Common myeloid progenitor, CD34-positive (primary cell): ENCODE measurements around the gene TBC1D1.

ENCODE experiments used
- CTCF ChIA-PET: fragments of 350-600 bp; sonication (Branson Sonifier 250); formaldehyde crosslinking; loops from one replicate; lab custom pipeline; 2021; ENCODE audit warnings: antibody characterized with exemption; lab: Charles Lee
- POLR2A ChIA-PET: fragments of 350-600 bp; sonication (Branson Sonifier 250); formaldehyde crosslinking; loops from one replicate; lab custom pipeline; 2021; ENCODE audit warnings: antibody characterized with exemption; lab: Charles Lee
- DNase-seq, 3 donors: peaks; one replicate each; pipeline versions ENCODE4 v3.0.0 to v3.0.0-alpha.2; 2013
- H3K27ac ChIP-seq, 2 experiments: 1 replicate in 1 of 2; 2 replicates in 1 of 2; pipeline ENCODE4 v1.7.0; 2013; ENCODE audit warnings: inconsistent platforms in 2 of 2, low read length in 2 of 2, mild to moderate bottlenecking in 2 of 2, low read depth in 1 of 2, moderate library complexity in 1 of 2; ENCODE audit not compliant: severe bottlenecking in 2 of 2, insufficient read depth in 1 of 2, poor library complexity in 1 of 2
- H3K27me3 ChIP-seq, 5 experiments: replicated peaks in 2 of 5; 1 replicate in 3 of 5; 2 replicates in 2 of 5; pipeline versions ENCODE4 v1.6.1 to v1.7.0; 2013; ENCODE audit warnings: low read length in 4 of 5, mild to moderate bottlenecking in 2 of 5, moderate library complexity in 2 of 5, inconsistent platforms in 1 of 5; ENCODE audit not compliant: insufficient read depth in 5 of 5, control insufficient read depth in 4 of 5
- H3K36me3 ChIP-seq, 4 experiments: 1 replicate in 2 of 4; 2 replicates in 2 of 4; pipeline versions ENCODE4 v1.6.1 to v1.7.0; 2013; ENCODE audit warnings: low read length in 3 of 4, control low read depth in 1 of 4, mild to moderate bottlenecking in 1 of 4; ENCODE audit not compliant: control insufficient read depth in 4 of 4, insufficient read depth in 4 of 4
- H3K4me1 ChIP-seq, 4 experiments: 1 replicate in 3 of 4; 2 replicates in 1 of 4; pipeline versions ENCODE4 v1.6.1 to v1.7.1; 2013; ENCODE audit warnings: low read length in 3 of 4, mild to moderate bottlenecking in 3 of 4, control low read depth in 1 of 4, inconsistent platforms in 1 of 4, moderate library complexity in 1 of 4; ENCODE audit not compliant: control insufficient read depth in 4 of 4, insufficient read depth in 4 of 4; ENCODE audit errors: control extremely low read depth in 1 of 4
- H3K4me3 ChIP-seq, 7 experiments: 1 replicate in 4 of 7; 2 replicates in 3 of 7; pipeline versions ENCODE4 v1.5.1 to v1.7.0; 2013; ENCODE audit warnings: mild to moderate bottlenecking in 7 of 7, low read length in 6 of 7, moderate library complexity in 6 of 7, inconsistent platforms in 2 of 7, low read depth in 2 of 7, control low read depth in 1 of 7; ENCODE audit not compliant: insufficient read depth in 4 of 7, control insufficient read depth in 1 of 7; ENCODE audit errors: extremely low read depth in 1 of 7
- H3K9me3 ChIP-seq, 5 experiments: 1 replicate in 4 of 5; 2 replicates in 1 of 5; pipeline versions ENCODE4 v1.6.1 to v1.7.1; 2013; ENCODE audit warnings: low read length in 4 of 5, mild to moderate bottlenecking in 2 of 5, inconsistent platforms in 1 of 5, low read depth in 1 of 5, moderate library complexity in 1 of 5; ENCODE audit not compliant: control insufficient read depth in 4 of 5, insufficient read depth in 2 of 5; ENCODE audit errors: control extremely low read depth in 1 of 5
- WGBS: methylation state at CpG from one replicate; pipeline ENCODE4 v1.1.5; 2013; ENCODE audit not compliant: insufficient coverage; 5-methylcytosine and 5-hydroxymethylcytosine counted together

Gene TBC1D1

GRCh38 chr4:38084877-38085711, 194.2 kb downstream of the TBC1D1 start:
- H3K27me3 ChIP-seq: no peaks in the 10 kb centered on the region
- no peak overlapping the region for H3K4me3 ChIP-seq
- peaks cover 7 to 18% (median 13%) of the 10 kb centered on the region in 4 experiments for H3K4me1 ChIP-seq
- no peak for DNase-seq
- POLR2A ChIA-PET: no interaction called here
- CTCF ChIA-PET: no interaction called here
- H3K27ac ChIP-seq: no peak overlapping the region
- 63% methylated on average over 11 of the region's 13 CpGs for WGBS
- no peaks in the 10 kb centered on the region for H3K9me3 ChIP-seq
- H3K36me3 ChIP-seq: peaks cover 0 to 18% (median 3%) of the 10 kb centered on the region in 4 experiments

GRCh38 chr4:38085751-38086150, 194.9 kb downstream of the TBC1D1 start:
- Histone ChIP-seq H3K36me3 (peaks cover 0 to 19% (median 3%) of the 10 kb centered on the region in 4 experiments), H3K9me3 (no peaks in the 10 kb centered on the region), H3K27me3 (no peaks in the 10 kb centered on the region), H3K27ac (no peak overlapping the region), H3K4me3 (no peak overlapping the region), H3K4me1 (peaks cover 8 to 22% (median 13%) of the 10 kb centered on the region in 4 experiments)
- no peak for DNase-seq
- POLR2A ChIA-PET: no interaction called here
- 89% methylated on average over 3 of the region's 4 CpGs for whole genome bisulfite sequencing
- CTCF ChIA-PET: interaction anchor here (1.4 to 2.4 kb wide), 2 partner anchors 8 to 91 kb away, joined by 3 to 10 read pairs; no protein-coding TSS in a partner anchor

GRCh38 chr4:38086151-38086848, 195.4 kb downstream of the TBC1D1 start:
- peaks cover 10 to 27% (median 17%) of the 10 kb centered on the region in 4 experiments for H3K4me1 ChIP-seq
- H3K27ac ChIP-seq: no peak overlapping the region
- no peaks in the 10 kb centered on the region for H3K27me3 ChIP-seq
- H3K9me3 ChIP-seq: no peaks in the 10 kb centered on the region
- peaks cover 0 to 19% (median 6%) of the 10 kb centered on the region in 4 experiments for H3K36me3 ChIP-seq
- POLR2A ChIA-PET: interaction anchor here (0.5 kb wide), 1 partner anchor 646 kb away, joined by 3 read pairs; no protein-coding TSS in a partner anchor
- no peak for DNase-seq
- no peak overlapping the region for H3K4me3 ChIP-seq
- 98% methylated on average over 8 of the region's 9 CpGs for WGBS
- CTCF ChIA-PET: interaction anchor here (1.4 to 2.4 kb wide), 2 partner anchors 9 to 90 kb away, joined by 3 to 10 read pairs; no protein-coding TSS in a partner anchor

DNA sequence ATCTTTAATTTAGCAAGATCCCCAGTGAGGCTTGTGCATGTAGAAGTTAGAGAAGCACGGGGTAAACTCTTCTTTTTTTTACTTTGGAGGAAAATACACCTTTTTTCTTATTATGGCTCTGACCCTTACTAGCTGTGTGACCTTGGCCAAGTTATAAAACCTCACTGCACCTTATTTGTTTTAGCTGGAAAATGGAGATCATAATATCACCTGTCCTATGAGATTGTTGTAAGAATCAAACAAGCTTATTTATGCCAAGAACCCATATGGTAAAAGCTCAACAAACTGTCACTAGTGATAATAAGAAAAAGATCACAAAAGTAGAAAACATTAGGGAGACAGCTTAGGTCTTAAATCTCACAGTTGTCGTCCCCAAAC, 196.0 kb downstream of the TBC1D1 start:
- Histone ChIP-seq H3K9me3 (no peaks in the 10 kb centered on the region), H3K27me3 (no peaks in the 10 kb centered on the region), H3K27ac (no peak overlapping the region), H3K4me3 (no peak overlapping the region), H3K4me1 (peaks cover 9 to 29% (median 21%) of the 10 kb centered on the region in 4 experiments), H3K36me3 (peaks cover 0 to 19% (median 6%) of the 10 kb centered on the region in 4 experiments)
- ChIA-PET CTCF (interaction anchor here (1.4 to 2.4 kb wide), 2 partner anchors 9 to 90 kb away, joined by 3 to 10 read pairs; no protein-coding TSS in a partner anchor), POLR2A (interaction anchor here (0.5 kb wide), 1 partner anchor 646 kb away, joined by 3 read pairs; no protein-coding TSS in a partner anchor)
- no peak for DNase-seq
- no CpG with 5 or more reads among the region's 2 CpGs for WGBS

DNA sequence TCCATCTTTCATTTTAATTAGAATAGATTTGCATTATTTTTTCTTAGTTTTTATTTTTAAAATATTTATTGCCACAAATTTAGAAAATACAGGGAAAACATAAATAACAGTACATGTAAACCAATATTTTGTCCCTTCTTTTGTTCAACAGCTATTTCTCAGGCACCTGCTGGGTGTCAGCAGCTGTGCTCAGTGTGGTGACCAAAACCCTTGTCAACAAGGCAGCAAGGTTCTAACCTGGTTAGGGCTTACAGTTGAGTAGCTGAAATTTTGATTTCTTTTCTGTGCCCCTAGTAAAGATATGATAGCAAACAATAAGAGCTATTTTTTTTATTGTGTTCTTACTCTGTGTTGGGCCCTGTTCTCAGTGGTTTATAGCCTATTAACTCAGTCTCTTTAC, 197.4 kb downstream of the TBC1D1 start:
- ChIA-PET CTCF (interaction anchor here (0.5 to 3.9 kb wide), 2 partner anchors 8 to 649 kb away, joined by 3 to 28 read pairs; no protein-coding TSS in a partner anchor), POLR2A (no interaction called here)
- no peak overlapping the region for H3K4me3 ChIP-seq
- H3K4me1 ChIP-seq: peaks cover 4 to 29% (median 21%) of the 10 kb centered on the region in 4 experiments
- no peak overlapping the region for H3K27ac ChIP-seq
- H3K27me3 ChIP-seq: no peaks in the 10 kb centered on the region
- H3K36me3 ChIP-seq: peaks cover 0 to 21% (median 6%) of the 10 kb centered on the region in 4 experiments
- H3K9me3 ChIP-seq: no peaks in the 10 kb centered on the region
- no peak for DNase-seq

GRCh38 chr4:38089961-38090360, 199.1 kb downstream of the TBC1D1 start:
- Histone ChIP-seq H3K27ac (no peak overlapping the region), H3K36me3 (peaks cover 0 to 21% (median 4%) of the 10 kb centered on the region in 4 experiments), H3K4me1 (peaks cover 7 to 45% (median 33%) of the 10 kb centered on the region in 4 experiments), H3K4me3 (no peak overlapping the region), H3K27me3 (no peaks in the 10 kb centered on the region), H3K9me3 (no peaks in the 10 kb centered on the region)
- ChIA-PET POLR2A (no interaction called here), CTCF (interaction anchor here (0.5 to 3.9 kb wide), 11 partner anchors 9 to 693 kb away, joined by 3 to 28 read pairs (median 4); partner anchors contain the start of gene TLR10)
- no peak for DNase-seq
- WGBS: 100% methylated on average over 2 of the region's 4 CpGs
